ENCODE data around the gene MICAL2.

- TF ChIP-seq BCL3 (IDR thresholded peaks at IDR 0.05) (no peak), CTCF (IDR thresholded peaks at IDR 0.05) (no peak), CEBPB (IDR thresholded peaks at IDR 0.05) (no peak), EP300 (IDR thresholded peaks at IDR 0.05) (no peak), RNF2 (IDR thresholded peaks at IDR 0.05; ENCODE audit: borderline replicate concordance, low read depth) (no peak)
These were observed 159.9 kb downstream of the MICAL2 start for GRCh38 chr11:12270215-12270797.

All from A549 (cell line).